GM08714 (cell line): ENCODE results near the gene CCDC88C.
A peak's percentile ranks its signal among the peaks of the same experiment; 100 is the strongest.

ENCODE experiments used
- H3K4me3 ChIP-seq: fragments of 200-500 bp; sonication (Bioruptor generic); 2 replicates; pipeline ENCODE4 v1.5.1; 2014; ENCODE audit warnings: mild to moderate bottlenecking, low read length, inconsistent platforms
- ZNF274 ChIP-seq: IDR thresholded peaks from 2 replicates; pipeline ENCODE4 v1.6.1; 2012; ENCODE audit warnings: mild to moderate bottlenecking, low read depth, low read length

Gene CCDC88C

DNA sequence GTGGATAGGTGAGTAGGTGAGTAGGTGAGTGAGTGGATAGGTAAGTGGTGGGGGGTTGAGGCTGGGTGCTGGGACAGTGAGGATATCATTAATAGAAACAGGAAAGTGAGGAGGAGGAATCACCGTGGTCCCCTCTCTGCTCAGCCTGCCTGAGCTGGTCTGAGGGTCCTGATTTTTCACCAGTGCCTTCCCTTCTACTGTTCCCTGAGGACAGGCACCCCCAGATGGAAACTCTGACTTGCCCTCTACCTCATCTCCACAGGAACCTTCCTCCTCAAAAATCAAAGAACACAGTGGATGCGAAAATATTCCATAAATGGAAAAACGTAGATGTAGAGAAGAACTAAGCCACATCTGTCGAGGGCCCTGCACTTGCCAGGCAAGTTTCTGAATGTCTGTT lies 175.0 kb downstream of the CCDC88C start:
- peak overlapping the region; percentile 21; the same call in 1 of the 2 replicates for H3K4me3 ChIP-seq
- TF ChIP-seq ZNF274, result no peak

- no peak for TF ChIP-seq ZNF274
- peak overlapping the region; percentile 72; the same call in 1 of the 2 replicates for H3K4me3 ChIP-seq
Observed at GRCh38 chr14:91241863-91242262, 175.8 kb downstream of the CCDC88C start.

DNA sequence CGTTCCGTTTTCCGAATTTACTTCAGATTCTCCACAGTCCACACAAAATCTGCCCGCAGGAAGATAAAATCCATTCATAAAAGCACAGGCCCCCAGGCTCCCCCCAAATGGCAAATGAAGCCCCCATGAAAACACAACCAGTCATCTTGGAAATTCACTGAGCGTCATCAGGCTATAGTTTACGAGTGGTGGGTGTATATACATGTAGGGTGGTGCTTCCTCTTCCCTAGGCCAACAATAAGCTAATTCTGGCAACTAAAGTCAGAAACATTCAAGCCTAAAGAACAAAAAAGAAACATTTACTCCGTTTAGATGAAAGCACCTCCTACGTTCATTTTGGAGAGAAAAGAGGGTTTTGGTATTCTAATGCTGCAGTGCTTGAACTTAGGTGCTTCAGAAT lies 179.0 kb downstream of the CCDC88C start:
- no peak for TF ChIP-seq ZNF274
- no peak overlapping the region for H3K4me3 ChIP-seq

- TF ChIP-seq ZNF274, result no peak
- H3K4me3 ChIP-seq, result no peak overlapping the region
Observed at GRCh38 chr14:91238085-91238484, 179.5 kb downstream of the CCDC88C start.

DNA sequence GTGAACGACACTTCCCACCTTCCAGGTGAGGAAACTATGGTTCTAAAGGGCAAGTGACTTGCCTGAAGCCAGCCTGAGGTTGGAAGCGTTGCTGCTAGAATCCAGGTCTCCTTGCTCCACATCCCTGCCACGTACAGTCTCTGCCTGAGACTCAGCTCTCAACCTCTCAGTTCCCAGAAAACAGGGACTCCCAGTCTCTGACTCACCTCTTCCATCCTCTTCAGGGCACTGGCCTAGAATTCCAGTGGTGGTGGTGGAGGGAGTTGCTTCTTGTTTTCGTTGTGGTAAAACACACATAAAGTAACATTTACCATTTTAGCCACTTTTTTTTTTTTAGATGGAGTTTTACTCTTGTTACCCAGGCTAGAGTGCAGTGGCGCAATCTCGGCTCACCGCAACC lies 180.4 kb downstream of the CCDC88C start:
- H3K4me3 ChIP-seq, result no peak overlapping the region
- no peak for TF ChIP-seq ZNF274

DNA sequence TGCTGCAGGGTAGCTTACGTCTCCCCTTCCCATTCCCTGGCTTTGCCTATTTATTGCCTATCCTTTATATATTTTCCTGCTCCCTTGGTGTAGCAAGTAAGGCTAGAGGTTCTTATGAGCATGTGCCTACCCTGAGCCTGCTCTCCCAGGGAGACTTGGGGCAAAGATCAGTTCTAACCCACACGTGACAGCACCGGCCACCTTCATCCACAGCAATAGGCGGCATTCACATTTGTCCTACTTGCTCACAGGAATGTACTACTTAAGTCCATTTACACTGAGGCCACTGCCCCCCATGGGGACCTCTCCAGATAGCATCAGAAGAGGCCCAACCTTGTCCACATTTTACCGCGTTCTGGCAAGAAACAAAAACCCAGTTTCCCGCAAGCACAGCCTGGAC lies 181.8 kb downstream of the CCDC88C start:
- no peak for TF ChIP-seq ZNF274
- H3K4me3 ChIP-seq, result no peak overlapping the region

DNA sequence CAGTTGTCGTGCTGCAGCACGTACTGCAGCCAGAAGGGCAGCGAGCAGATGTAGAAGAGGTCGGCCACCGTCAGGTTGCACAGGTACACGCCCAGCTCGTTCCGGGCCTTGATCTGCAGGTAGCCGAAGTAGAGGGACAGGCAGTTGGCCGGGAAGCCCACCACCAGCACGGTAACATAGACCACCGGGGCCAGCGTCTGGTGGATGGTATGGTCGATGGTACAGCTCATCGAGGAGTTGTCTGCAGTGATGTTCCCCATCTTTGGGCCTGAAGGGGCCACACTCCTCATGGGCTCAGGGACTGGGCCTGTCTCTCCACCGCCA lies 182.9 kb downstream of the CCDC88C start:
- no peak overlapping the region for H3K4me3 ChIP-seq
- TF ChIP-seq ZNF274, result no peak

DNA sequence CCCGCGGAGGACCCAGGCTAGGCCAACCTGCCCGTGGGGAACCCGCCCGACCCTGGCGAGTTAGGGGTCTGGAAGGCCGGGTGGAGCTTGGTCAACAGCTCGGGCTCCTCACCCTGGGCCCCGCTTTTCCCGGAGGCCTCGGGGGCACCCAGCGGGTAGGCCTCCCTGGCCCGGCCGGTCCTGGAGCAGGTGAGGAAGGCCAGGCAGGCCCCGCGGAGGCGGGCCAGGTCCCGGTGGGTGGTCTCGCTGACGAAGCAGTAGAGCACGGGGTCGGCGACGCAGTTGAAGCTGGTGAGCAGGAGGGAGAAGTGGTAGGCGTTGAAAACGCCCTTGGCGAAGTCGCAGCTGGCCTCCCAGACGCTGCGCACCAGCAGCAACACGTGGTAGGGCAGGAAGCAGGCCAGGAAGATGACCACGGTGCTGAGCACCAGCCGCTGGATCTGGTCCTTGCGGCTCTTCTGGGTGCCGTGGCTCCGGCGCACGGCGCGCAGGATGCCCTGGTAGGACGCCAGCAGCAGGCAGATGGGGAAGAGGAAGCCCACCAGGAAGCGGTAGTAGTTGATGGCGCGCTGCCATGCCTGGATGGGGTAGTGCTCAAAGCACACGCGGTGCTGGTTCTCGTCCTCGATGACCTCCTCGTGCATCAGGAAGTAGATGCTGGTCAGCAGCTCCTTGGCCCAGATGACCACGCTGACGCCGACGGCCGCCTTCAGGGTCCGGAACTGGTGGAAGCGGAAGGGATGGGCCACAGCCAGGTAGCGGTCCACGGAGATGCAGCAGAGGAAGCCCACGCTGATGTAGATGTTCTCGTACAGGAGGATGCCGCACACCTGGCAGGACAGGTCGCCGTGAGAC lies 183.5 kb downstream of the CCDC88C start:
- TF ChIP-seq ZNF274, result no peak

DNA sequence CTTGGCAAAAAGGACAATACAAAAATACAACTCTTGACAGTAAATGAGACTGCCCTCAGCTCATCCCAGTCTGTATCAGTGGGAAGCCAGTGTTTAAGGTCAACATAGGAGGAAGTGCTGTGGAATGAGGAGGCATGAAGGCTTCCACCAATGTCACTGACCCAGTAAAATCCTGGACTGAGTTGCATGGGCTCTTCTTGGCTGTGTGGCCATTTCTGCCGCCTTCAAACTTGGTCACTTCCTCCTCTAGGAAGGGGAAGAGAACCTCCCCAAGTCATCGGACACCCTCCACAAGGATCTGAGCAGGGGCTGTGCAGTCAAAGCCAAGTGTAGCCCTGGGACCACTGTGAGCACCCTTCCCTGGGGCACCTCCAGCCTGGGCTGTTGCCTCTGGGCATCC lies 185.0 kb downstream of the CCDC88C start:
- no peak for TF ChIP-seq ZNF274
- no peak overlapping the region for H3K4me3 ChIP-seq

More for the DNA sequence above, 183.5 kb downstream of the CCDC88C start:
- no peak overlapping the region for H3K4me3 ChIP-seq

DNA sequence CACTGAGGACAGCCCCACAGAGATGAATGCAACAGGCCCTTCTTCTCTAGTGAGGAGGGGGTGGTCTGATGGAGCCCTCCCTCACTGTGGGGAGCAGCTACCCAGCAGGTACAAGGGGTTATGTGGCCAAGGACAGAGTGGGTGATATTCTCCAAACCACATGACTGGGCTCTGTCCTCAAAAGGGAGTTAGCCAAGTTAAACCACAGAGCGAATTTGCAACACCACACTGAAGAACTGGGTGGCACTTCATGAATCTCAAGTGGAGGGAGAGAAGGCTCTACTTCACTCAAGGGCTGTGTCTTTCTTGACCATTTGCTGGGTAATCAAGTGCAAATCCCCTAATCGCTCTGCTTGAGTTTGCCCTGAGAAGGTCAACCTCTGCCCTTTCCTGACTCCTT lies 185.6 kb downstream of the CCDC88C start:
- H3K4me3 ChIP-seq, result no peak overlapping the region
- no peak for TF ChIP-seq ZNF274

GRCh38 chr14:91231446-91231845 lies 186.2 kb downstream of the CCDC88C start:
- no peak for TF ChIP-seq ZNF274
- no peak overlapping the region for H3K4me3 ChIP-seq

GRCh38 chr14:91230397-91231035 lies 187.1 kb downstream of the CCDC88C start:
- no peak for TF ChIP-seq ZNF274
- H3K4me3 ChIP-seq, result peak overlapping the region; percentile 3; the same call in 1 of the 2 replicates

GRCh38 chr14:91229743-91230200 lies 187.8 kb downstream of the CCDC88C start:
- peak overlapping the region; percentile 3; the same call in 1 of the 2 replicates for H3K4me3 ChIP-seq
- TF ChIP-seq ZNF274, result no peak

GRCh38 chr14:91229005-91229382 lies 188.6 kb downstream of the CCDC88C start:
- no peak overlapping the region; the same call in 1 of the 2 replicates for H3K4me3 ChIP-seq
- TF ChIP-seq ZNF274, result no peak

DNA sequence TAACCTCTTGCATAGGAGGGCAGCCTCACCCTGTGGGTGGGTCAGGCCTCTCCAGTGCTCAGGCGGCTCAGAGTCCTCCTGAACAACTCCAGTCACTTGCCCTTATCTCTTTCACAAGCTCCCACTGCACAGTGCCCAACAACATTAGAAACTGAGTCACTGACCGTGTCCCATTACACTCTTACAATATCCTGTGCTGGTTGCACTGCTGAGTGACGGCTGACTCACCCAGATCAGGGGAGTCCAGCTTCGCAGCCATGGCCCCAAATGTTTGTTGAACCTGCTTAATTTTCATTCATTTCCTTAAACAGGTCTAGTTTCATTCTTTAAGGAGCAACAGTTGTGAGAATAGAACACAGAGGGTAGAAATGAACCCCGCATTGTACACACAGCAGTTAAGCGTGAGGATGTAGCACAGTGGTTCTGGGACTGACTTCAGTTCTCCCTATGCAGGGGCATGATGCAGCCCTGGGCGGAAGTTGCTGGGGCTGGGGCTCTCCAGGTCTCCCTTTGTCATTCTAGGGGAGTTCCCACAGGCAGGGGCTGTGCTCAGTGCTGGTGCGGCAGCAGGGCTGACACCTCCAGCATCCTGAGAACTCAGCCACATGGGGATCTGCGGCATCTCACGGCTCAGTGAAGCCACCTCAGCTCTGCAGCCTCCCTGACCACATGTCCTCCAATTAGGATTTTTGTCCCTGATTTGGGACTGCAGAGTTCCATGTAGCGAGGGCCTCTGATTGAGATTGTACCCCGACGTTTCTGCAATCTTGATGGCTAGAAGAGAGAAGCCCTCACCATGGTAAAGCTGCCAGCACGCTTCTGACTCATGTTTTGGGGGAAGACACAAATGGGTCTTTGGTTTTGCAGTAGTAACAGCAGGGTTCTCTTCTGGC lies 189.3 kb downstream of the CCDC88C start:
- no peak for TF ChIP-seq ZNF274

More for the DNA sequence above, 189.3 kb downstream of the CCDC88C start:
- no peak overlapping the region; the same call in 1 of the 2 replicates for H3K4me3 ChIP-seq
